Activated CD8-positive, alpha-beta memory T cell treated with anti-CD3 and anti-CD28 coated beads for 36 hours (primary cell): ENCODE measurements around the gene PHF21B. TPM values are rescaled to one million over a fixed set of nuclear protein-coding genes. Genes with fewer than 3 reads are reported as not detected.
"Not testable (repeated sequence)": the region's sequence is repeated elsewhere in the genome, so short reads cannot be mapped to it uniquely, and the experiment has no call there.

ENCODE experiments used
- CTCF ChIA-PET: fragments of 350-600 bp; sonication (Branson Sonifier 250); formaldehyde crosslinking; loops from one replicate; lab custom pipeline; 2021; ENCODE audit warnings: antibody characterized with exemption; lab: Charles Lee
- POLR2A ChIA-PET: fragments of 350-600 bp; sonication (Branson Sonifier 250); formaldehyde crosslinking; loops from one replicate; lab custom pipeline; 2021; ENCODE audit warnings: antibody characterized with exemption; lab: Charles Lee
- total RNA-seq, 2 experiments: library from RNA; stranded (reverse); gene quantifications; one replicate each; pipeline ENCODE4 v1.2.3, GENCODE V29; 2021

PHF21B gene
- total RNA-seq, 2 experiments from 2014 or later: 0.53 TPM; not detected in 1

GRCh38 chr22:44968736-44969135 is 41.1 kb downstream of the PHF21B start:
- ChIA-PET POLR2A (no interaction called here), CTCF (no interaction called here)

GRCh38 chr22:44965171-44965570 is 44.6 kb downstream of the PHF21B start:
- CTCF ChIA-PET: no interaction called here
- POLR2A ChIA-PET: no interaction called here

GRCh38 chr22:44964722-44965078 is 45.1 kb downstream of the PHF21B start:
- POLR2A ChIA-PET: no interaction called here
- CTCF ChIA-PET: no interaction called here

GRCh38 chr22:44963832-44964721 is 45.7 kb downstream of the PHF21B start:
- ChIA-PET CTCF (no interaction called here), POLR2A (no interaction called here)

- CTCF ChIA-PET: no interaction called here
These were observed 46.9 kb downstream of the PHF21B start for GRCh38 chr22:44962741-44963454.

GRCh38 chr22:44961682-44962081 is 48.1 kb downstream of the PHF21B start:
- CTCF ChIA-PET, POLR2A ChIA-PET: not testable (repeated sequence)

More at GRCh38 chr22:44962741-44963454, 46.9 kb downstream of the PHF21B start:
- POLR2A ChIA-PET: no interaction called here

- POLR2A ChIA-PET: no interaction called here
- CTCF ChIA-PET: no interaction called here
These were observed 52.7 kb downstream of the PHF21B start for GRCh38 chr22:44956840-44957767.

- ChIA-PET POLR2A (no interaction called here), CTCF (no interaction called here)
These were observed 54.7 kb downstream of the PHF21B start for GRCh38 chr22:44955102-44955501.

GRCh38 chr22:44954149-44954548 is 55.7 kb downstream of the PHF21B start:
- POLR2A ChIA-PET: no interaction called here
- CTCF ChIA-PET: no interaction called here

GRCh38 chr22:44952863-44953746 is 56.7 kb downstream of the PHF21B start:
- CTCF ChIA-PET: no interaction called here

GRCh38 chr22:44951510-44951816 is 58.3 kb downstream of the PHF21B start:
- ChIA-PET CTCF (no interaction called here), POLR2A (no interaction called here)

More at GRCh38 chr22:44952863-44953746, 56.7 kb downstream of the PHF21B start:
- POLR2A ChIA-PET: no interaction called here

GRCh38 chr22:44950806-44951509 is 58.8 kb downstream of the PHF21B start:
- ChIA-PET CTCF (no interaction called here), POLR2A (no interaction called here)

GRCh38 chr22:44947846-44948245 is 62.0 kb downstream of the PHF21B start:
- ChIA-PET POLR2A (no interaction called here), CTCF (no interaction called here)

- POLR2A ChIA-PET: no interaction called here
- CTCF ChIA-PET: interaction anchor here (0.6 kb wide), 1 partner anchor 1893 kb away, joined by 3 read pairs; no protein-coding TSS in a partner anchor
These were observed 62.8 kb downstream of the PHF21B start for GRCh38 chr22:44947049-44947448.

GRCh38 chr22:44944883-44945601 is 64.8 kb downstream of the PHF21B start:
- ChIA-PET POLR2A (interaction anchor here (0.5 kb wide), 1 partner anchor 235 kb away, joined by 3 read pairs; no protein-coding TSS in a partner anchor), CTCF (no interaction called here)

GRCh38 chr22:44943701-44944324 is 66.0 kb downstream of the PHF21B start:
- POLR2A ChIA-PET: no interaction called here
- CTCF ChIA-PET: no interaction called here
